PC-9 (cell line): ENCODE results near the gene SLC35F5.

ENCODE experiments used
- CTCF ChIP-seq: fragments of 200-600 bp; sonication (generic); conservative IDR thresholded peaks from 2 replicates; pipeline ENCODE4 v1.6.1; 2017; ENCODE audit warnings: mixed run types, antibody characterized with exemption, mild to moderate bottlenecking, moderate library complexity
- EZH2 ChIP-seq: fragments of 200-600 bp; sonication (generic); IDR thresholded peaks from 2 replicates; pipeline ENCODE4 v1.8.0; 2017; ENCODE audit warnings: antibody characterized with exemption, low read depth

- TF ChIP-seq CTCF (no peak), EZH2 (no peak)
Observed at GRCh38 chr2:113698892-113699447, 57.5 kb downstream of the SLC35F5 start.
